Endothelial cell (in vitro differentiated cells): ENCODE results near the gene LCN2. TPM values are rescaled to one million over a fixed set of nuclear protein-coding genes. Genes with fewer than 3 reads are reported as not detected.
A peak's percentile ranks its signal among the peaks of the same experiment; 100 is the strongest.

Experiments used
- DNase-seq: peaks from one replicate; pipeline ENCODE4 v3.0.0; 2021; ENCODE audit warnings: low spot score
- H3K27ac Mint-ChIP-seq: one replicate; pipeline ENCODE4 v1.8.0; 2021; ENCODE audit warnings: mixed read lengths, inconsistent platforms; ENCODE audit not compliant: unreplicated experiment
- H3K27me3 Mint-ChIP-seq: one replicate; pipeline ENCODE4 v1.8.0; 2021; ENCODE audit warnings: mild to moderate bottlenecking, moderate library complexity, mixed read lengths, inconsistent platforms; ENCODE audit not compliant: unreplicated experiment
- H3K36me3 Mint-ChIP-seq: one replicate; pipeline ENCODE4 v1.8.0; 2021; ENCODE audit warnings: mild to moderate bottlenecking, low read depth, mixed read lengths, inconsistent platforms; ENCODE audit not compliant: unreplicated experiment
- H3K4me1 Mint-ChIP-seq: one replicate; pipeline ENCODE4 v1.8.0; 2021; ENCODE audit warnings: mild to moderate bottlenecking, mixed read lengths, inconsistent platforms; ENCODE audit not compliant: unreplicated experiment
- H3K4me3 Mint-ChIP-seq: one replicate; pipeline ENCODE4 v1.8.0; 2021; ENCODE audit warnings: mild to moderate bottlenecking, mixed read lengths, inconsistent platforms; ENCODE audit not compliant: unreplicated experiment
- H3K9me3 Mint-ChIP-seq: one replicate; pipeline ENCODE4 v1.8.0; 2021; ENCODE audit warnings: mixed read lengths, inconsistent platforms; ENCODE audit not compliant: unreplicated experiment
- total RNA-seq: library from RNA; stranded (reverse); fragmentation: NEBNext Ultra II Directional; extraction: Animal tissue kit (Norgen Biotek cat#: 25700); gene quantifications from one replicate; pipeline ENCODE4 v1.2.1, GENCODE V29; 2021; ENCODE audit not compliant: unreplicated experiment
- TF ChIP-seq, protein P1 (sequence below): fragments of 200-600 bp; sonication (generic); IDR thresholded peaks from one replicate; pipeline ENCODE4 v1.5.0; 2021; ENCODE audit warnings: antibody characterized with exemption; ENCODE audit not compliant: unreplicated experiment

The LCN2 gene
- total RNA-seq, 1 donor from 2014 or later: not detected

DNA sequence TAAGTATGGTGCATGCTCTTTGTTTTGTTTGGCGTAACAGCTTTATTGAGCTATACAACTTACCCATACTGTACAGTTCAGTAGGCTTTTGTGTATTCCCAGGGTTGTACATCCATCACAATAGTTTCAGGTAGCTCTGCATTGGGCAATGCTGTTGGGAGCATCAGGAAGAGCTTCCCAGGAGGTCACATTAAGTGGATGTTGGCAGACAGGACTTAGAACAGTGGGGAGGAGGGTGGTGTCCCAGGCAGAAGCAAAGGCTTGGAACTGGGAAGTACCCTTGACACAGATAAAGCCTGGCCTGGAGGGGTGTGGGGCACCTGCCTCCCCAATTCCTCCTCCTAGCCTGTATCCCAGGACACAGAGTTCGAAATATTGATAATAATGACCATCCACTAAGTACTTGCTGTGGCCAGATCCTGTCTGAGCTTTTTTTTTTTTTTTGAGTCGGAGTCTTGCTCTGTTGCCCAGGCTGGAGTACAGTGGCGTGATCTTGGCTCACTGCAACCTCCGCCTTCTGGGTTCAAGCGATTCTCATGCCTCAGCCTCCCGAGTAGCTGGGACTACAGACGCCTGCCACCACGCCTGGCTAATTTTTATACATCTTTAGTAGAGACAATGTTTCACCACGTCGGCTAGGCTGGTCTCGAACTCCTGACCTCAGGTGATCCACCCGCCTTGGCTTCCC lies 12.1 kb downstream of the LCN2 start:
- H3K36me3 Mint-ChIP-seq: peaks cover 14% of the 10 kb centered on the region
- no peak for DNase-seq
- TF ChIP-seq, protein P1, sequence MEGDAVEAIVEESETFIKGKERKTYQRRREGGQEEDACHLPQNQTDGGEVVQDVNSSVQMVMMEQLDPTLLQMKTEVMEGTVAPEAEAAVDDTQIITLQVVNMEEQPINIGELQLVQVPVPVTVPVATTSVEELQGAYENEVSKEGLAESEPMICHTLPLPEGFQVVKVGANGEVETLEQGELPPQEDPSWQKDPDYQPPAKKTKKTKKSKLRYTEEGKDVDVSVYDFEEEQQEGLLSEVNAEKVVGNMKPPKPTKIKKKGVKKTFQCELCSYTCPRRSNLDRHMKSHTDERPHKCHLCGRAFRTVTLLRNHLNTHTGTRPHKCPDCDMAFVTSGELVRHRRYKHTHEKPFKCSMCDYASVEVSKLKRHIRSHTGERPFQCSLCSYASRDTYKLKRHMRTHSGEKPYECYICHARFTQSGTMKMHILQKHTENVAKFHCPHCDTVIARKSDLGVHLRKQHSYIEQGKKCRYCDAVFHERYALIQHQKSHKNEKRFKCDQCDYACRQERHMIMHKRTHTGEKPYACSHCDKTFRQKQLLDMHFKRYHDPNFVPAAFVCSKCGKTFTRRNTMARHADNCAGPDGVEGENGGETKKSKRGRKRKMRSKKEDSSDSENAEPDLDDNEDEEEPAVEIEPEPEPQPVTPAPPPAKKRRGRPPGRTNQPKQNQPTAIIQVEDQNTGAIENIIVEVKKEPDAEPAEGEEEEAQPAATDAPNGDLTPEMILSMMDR: no peak
- peaks cover 4% of the 10 kb centered on the region for H3K4me1 Mint-ChIP-seq
- H3K9me3 Mint-ChIP-seq: no peaks in the 10 kb centered on the region
- no peak overlapping the region for H3K27ac Mint-ChIP-seq
- peaks cover 6% of the 10 kb centered on the region for H3K27me3 Mint-ChIP-seq
- H3K4me3 Mint-ChIP-seq: peak overlapping the region; percentile 82

DNA sequence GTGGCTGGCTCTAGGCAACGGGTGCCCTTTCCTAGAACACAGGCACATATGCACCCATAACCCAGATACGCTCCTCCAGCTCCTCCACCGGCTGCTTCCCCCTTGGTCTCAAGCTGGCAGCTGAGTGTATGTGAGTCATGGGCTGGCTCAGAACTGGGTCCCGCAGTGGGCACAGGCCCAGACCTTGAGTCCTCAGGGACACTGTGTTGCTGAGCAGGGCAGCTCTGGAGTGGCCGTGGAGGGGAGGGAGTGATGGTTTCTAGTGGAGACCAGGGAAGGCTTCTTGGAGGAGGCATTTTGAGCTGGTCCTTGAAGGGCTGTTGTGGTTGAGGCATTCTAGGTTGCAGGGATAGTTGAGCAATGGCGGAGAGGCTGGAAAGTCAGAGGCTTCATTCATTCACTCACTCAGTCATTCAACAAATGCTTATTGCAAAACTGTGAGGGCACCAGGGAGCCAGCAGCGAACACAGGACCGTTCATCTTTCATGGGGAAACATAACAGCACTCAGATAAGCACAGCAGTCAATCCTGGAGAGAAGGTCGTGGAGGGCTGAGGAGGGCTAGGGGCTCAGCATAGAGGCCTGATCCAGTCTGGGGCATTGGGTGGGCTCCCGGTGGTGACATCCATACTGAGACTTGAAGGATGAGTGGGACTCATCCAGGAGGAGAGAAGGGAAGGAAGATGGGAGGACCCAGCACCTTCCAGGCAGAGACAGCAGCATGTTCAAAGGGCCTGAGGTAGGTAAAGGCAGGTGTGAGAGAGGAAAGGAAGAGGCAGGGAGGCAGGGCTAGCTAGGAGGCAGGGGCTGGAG lies 13.2 kb downstream of the LCN2 start:
- TF ChIP-seq, protein P1: no peak
- H3K27me3 Mint-ChIP-seq: peaks cover 6% of the 10 kb centered on the region
- H3K9me3 Mint-ChIP-seq: no peaks in the 10 kb centered on the region
- peak overlapping the region; percentile 22 for H3K4me3 Mint-ChIP-seq
- peaks cover 4% of the 10 kb centered on the region for H3K4me1 Mint-ChIP-seq
- peak overlapping the region; percentile 24 for H3K27ac Mint-ChIP-seq
- DNase-seq: no peak
- H3K36me3 Mint-ChIP-seq: peaks cover 21% of the 10 kb centered on the region

DNA sequence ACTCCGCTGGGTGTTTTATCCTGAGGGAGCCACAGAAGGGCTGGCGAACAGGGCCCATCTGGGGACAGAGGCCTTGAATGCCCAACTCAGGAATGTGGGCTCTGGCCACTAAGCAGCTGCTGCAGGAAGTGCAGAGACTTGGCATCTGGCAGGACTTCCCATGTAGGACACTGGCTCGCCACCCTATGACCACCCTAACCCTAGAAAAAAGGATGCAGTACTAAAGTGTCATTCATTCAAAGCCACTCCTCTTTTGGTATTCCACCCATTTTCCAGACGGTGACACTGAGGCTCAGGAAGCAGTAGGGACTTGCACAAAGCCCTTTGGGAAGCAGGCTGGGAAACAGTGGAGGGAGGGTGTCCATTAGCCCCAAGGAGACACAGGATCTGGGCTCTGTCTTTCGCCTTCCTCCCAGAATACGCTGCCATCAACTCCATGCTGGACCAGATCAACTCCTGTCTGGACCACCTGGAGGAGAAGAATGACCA lies 13.8 kb downstream of the LCN2 start:
- no peak for DNase-seq
- TF ChIP-seq, protein P1: no peak
- Mint-ChIP-seq H3K4me3 (no peak overlapping the region), H3K36me3 (peaks cover 21% of the 10 kb centered on the region), H3K27me3 (peaks cover 6% of the 10 kb centered on the region), H3K27ac (no peak overlapping the region), H3K9me3 (no peaks in the 10 kb centered on the region), H3K4me1 (peaks cover 4% of the 10 kb centered on the region)

DNA sequence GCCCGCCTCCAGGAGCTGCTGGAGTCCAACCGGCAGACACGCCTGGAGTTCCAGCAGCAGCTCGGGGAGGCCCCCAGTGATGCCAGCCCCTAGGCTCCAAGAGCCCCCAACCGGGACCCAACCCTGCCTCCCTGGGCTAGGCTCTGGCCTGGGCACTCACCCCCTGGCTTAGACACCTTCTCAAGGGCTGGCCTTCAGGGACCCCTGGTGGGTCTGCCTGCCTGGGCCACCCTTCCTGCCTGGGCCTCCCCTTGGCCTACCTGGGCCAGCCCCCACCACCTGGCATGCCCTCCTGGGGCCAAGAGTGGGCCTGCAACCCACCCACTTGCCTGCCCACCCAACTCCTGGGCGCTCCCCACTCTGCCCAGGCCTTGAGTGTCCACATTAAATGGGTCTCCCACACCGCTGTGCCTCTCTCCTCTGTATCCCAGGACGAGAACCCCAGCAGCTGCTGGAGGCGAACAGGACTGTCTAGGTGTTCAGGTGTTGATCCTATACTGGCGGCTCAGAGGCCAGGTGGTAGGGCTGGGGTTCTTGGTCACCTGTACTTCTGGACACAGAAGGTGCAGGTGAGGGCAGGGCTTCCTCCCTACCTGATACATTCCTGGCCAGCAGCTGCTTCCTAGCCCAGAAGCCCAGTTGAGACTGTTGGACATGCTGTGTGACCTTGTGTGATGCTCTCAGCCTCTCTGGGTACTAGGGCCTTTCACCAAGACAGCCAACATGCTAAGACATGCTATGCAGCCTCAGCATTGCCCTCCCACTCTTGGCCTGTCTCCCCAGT lies 14.5 kb downstream of the LCN2 start:
- H3K4me3 Mint-ChIP-seq: no peak overlapping the region
- H3K27ac Mint-ChIP-seq: no peak overlapping the region
- H3K4me1 Mint-ChIP-seq: peaks cover 4% of the 10 kb centered on the region
- H3K36me3 Mint-ChIP-seq: peaks cover 24% of the 10 kb centered on the region
- no peaks in the 10 kb centered on the region for H3K9me3 Mint-ChIP-seq
- DNase-seq: no peak
- H3K27me3 Mint-ChIP-seq: peaks cover 6% of the 10 kb centered on the region
- TF ChIP-seq, protein P1: no peak
